ENCODE data around the gene MCF2.
"Not testable (repeated sequence)": the region's sequence is repeated elsewhere in the genome, so short reads cannot be mapped to it uniquely, and the experiment has no call there.

The MCF2 gene

DNA sequence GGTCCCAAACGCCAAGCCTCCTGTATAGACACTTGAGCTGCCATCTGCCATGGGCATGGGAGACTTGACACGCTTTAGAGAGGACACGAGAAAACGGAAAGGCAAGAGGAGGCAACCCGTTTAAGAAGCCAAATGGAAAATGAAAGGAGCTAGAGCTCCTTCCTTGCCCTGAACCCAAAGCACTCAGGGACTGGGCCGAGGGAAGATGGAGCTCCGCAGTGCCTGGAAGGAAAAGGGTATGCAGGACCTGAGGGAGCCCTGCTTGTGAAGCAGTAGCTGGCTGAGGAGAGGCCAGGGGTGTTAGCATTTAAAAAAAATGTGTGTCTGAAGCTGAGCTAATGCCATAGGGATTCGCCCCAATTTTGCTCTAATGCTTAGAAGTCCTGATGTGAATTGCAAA, 15.1 kb downstream of the MCF2 start:
- no peak overlapping the region for H3K9ac ChIP-seq (ENCODE audit: low read length)
- H3K9me3 ChIP-seq (ENCODE audit: control insufficient read depth, low read length) = no peaks in the 10 kb centered on the region
- no peaks in the 10 kb centered on the region for H3K36me3 ChIP-seq (ENCODE audit: control insufficient read depth, insufficient read depth, low read length)
- H3K27me3 ChIP-seq (ENCODE audit: control insufficient read depth, insufficient read depth, low read length) = peaks cover 12% of the 10 kb centered on the region
- H3K4me3 ChIP-seq (ENCODE audit: low read length) = no peak overlapping the region
- no peaks in the 10 kb centered on the region for H3K4me1 ChIP-seq (ENCODE audit: control insufficient read depth, insufficient read depth, low read length)

DNA sequence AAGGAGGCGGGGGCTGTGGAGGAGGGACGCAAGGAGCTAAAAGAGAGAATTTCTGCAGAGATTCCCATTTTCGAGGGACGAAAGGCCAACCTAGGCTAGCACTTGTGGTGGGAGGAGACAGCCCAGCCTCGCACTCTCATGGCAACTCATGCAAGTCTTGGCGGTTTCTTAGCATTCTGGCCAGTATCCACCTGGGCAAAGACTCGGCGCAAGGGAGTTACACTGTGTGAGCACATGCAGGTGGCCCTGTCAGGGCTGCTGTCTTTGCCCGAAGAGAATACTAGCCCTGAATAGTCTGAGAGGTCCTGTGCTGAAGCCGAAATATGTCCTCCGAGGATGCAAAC, 15.5 kb downstream of the MCF2 start:
- H3K4me3 ChIP-seq (ENCODE audit: low read length) = no peak overlapping the region
- H3K9ac ChIP-seq (ENCODE audit: low read length) = no peak overlapping the region
- H3K27me3 ChIP-seq (ENCODE audit: control insufficient read depth, insufficient read depth, low read length) = peaks cover 12% of the 10 kb centered on the region
- H3K9me3 ChIP-seq (ENCODE audit: control insufficient read depth, low read length) = no peaks in the 10 kb centered on the region
- H3K36me3 ChIP-seq (ENCODE audit: control insufficient read depth, insufficient read depth, low read length) = no peaks in the 10 kb centered on the region
- no peaks in the 10 kb centered on the region for H3K4me1 ChIP-seq (ENCODE audit: control insufficient read depth, insufficient read depth, low read length)

DNA sequence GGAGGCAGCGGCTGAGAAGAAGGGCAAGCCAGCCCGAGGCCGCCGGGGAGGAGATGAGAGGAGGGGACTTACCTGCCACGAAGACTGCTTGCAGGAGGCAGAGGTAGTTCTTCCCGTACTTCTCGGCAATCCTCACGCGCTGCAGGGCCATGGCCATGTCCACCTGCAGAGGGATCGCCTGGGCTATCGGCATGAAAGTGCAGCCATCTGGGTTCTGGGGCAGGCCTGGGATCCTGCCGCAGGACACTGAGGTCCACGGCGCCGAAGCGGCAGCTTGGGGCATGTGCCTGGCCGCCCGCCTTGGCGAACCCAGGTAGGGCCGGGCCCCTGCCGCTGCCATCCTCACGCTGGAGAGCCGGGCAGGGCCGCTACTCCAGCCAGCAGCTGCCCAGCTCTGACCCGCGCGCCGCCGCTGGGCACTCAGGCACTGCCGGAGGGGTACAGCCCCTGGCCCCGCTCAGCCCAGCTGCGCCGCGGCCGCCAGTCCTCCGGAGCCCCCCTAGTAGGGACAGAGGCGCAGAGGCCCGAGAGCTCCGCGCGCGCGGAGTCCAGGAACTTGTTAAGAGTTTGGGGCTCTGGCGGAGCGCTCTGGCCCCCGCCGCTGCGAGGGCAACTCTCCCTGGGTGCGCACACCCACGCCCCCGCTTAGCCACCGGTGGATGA, 16.0 kb downstream of the MCF2 start:
- Histone ChIP-seq H3K9me3 (ENCODE audit: control insufficient read depth, low read length) (no peaks in the 10 kb centered on the region), H3K4me3 (ENCODE audit: low read length) (no peak overlapping the region), H3K36me3 (ENCODE audit: control insufficient read depth, insufficient read depth, low read length) (no peaks in the 10 kb centered on the region), H3K27me3 (ENCODE audit: control insufficient read depth, insufficient read depth, low read length) (peaks cover 12% of the 10 kb centered on the region), H3K9ac (ENCODE audit: low read length) (no peak overlapping the region), H3K4me1 (ENCODE audit: control insufficient read depth, insufficient read depth, low read length) (no peaks in the 10 kb centered on the region)

DNA sequence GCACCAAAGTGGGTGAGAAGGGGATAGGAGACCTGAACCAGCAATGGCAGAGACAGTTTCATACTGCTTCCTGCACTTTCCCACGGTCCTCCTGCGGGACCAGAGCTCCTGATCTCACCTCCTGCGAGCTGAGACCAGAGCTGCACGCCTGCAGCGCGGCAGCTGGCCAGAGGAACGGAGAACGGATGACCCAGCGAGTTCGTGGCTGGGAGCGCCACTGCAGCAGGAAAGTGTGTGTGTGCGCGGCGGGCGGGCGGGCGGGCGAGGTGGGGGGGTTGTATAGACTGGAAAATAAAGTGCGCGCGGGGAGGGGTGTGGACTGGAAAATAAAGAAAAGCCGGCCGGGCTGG, 16.5 kb downstream of the MCF2 start:
- Histone ChIP-seq H3K4me1 (ENCODE audit: control insufficient read depth, insufficient read depth, low read length) (no peaks in the 10 kb centered on the region), H3K9ac (ENCODE audit: low read length) (no peak overlapping the region), H3K9me3 (ENCODE audit: control insufficient read depth, low read length) (no peaks in the 10 kb centered on the region), H3K36me3 (ENCODE audit: control insufficient read depth, insufficient read depth, low read length) (no peaks in the 10 kb centered on the region), H3K27me3 (ENCODE audit: control insufficient read depth, insufficient read depth, low read length) (peaks cover 12% of the 10 kb centered on the region), H3K4me3 (ENCODE audit: low read length) (no peak overlapping the region)

DNA sequence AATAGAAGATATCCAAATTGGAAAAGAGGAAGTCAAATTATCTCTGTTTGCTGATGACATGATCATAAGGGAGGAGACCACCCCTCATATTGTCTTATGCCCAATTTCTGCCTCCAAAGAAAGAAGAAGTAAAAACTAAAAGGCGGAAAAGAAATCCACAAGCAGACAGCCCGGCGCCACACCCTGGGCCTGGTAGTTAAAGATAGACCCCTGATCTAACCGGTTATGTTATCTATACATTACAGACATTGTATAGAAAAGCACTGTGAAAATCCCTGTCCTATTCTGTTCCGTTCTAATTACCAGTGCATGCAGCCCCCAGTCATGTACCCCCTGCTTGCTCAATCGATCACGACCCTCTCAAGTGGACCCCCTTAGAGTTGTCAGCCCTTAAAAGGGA, 22.8 kb downstream of the MCF2 start:
- H3K9me3 ChIP-seq (ENCODE audit: control insufficient read depth, low read length); H3K9ac ChIP-seq (ENCODE audit: low read length); H3K36me3 ChIP-seq (ENCODE audit: control insufficient read depth, insufficient read depth, low read length); H3K27me3 ChIP-seq (ENCODE audit: control insufficient read depth, insufficient read depth, low read length); H3K4me3 ChIP-seq (ENCODE audit: low read length); H3K4me1 ChIP-seq (ENCODE audit: control insufficient read depth, insufficient read depth, low read length): not testable (repeated sequence)

DNA sequence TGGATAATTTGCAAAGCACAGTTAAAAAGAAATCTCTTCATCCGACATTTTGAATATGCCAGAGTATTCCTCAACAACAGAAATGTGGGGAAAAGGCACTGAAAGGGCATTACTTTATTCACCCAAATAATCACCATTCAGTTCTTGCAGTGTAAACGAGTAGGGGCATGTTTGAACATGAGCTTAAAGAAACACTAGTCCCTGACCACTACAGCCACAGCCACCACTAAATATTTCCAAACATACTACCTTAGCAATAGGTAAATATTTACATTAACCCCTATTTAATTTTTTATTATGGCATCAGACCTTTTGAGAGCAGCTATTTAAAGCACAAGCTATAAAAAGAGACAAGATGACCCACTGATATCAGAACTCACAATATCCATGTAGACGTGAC, 27.6 kb downstream of the MCF2 start:
- Histone ChIP-seq H3K4me1 (ENCODE audit: control insufficient read depth, insufficient read depth, low read length) (no peaks in the 10 kb centered on the region), H3K27me3 (ENCODE audit: control insufficient read depth, insufficient read depth, low read length) (no peaks in the 10 kb centered on the region), H3K4me3 (ENCODE audit: low read length) (no peak overlapping the region), H3K36me3 (ENCODE audit: control insufficient read depth, insufficient read depth, low read length) (no peaks in the 10 kb centered on the region), H3K9me3 (ENCODE audit: control insufficient read depth, low read length) (no peaks in the 10 kb centered on the region), H3K9ac (ENCODE audit: low read length) (no peak overlapping the region)

DNA sequence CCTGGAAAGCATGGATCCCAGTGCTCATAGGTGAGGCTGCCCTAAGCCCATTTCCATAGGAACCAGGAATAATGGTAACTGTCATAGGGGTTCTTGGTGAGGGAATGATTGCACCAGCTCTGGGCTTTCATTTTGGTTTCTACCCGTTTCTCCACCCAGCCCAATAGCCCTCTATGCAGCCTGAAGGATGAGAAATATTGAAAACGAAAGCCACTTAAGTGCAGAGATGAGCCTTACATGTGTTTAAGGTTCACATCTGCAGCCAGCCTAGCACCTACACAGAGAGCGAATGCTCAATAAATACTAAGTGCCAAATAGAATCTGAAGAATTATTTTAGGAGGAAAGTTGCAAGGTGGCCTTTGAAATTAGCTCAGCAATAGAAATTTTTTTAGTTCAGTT, 60.4 kb downstream of the MCF2 start:
- H3K9ac ChIP-seq (ENCODE audit: low read length) = no peak overlapping the region
- no peak overlapping the region for H3K4me3 ChIP-seq (ENCODE audit: low read length)
- H3K4me1 ChIP-seq (ENCODE audit: control insufficient read depth, insufficient read depth, low read length) = no peaks in the 10 kb centered on the region
- H3K9me3 ChIP-seq (ENCODE audit: control insufficient read depth, low read length) = no peaks in the 10 kb centered on the region
- no peaks in the 10 kb centered on the region for H3K36me3 ChIP-seq (ENCODE audit: control insufficient read depth, insufficient read depth, low read length)
- no peaks in the 10 kb centered on the region for H3K27me3 ChIP-seq (ENCODE audit: control insufficient read depth, insufficient read depth, low read length)

DNA sequence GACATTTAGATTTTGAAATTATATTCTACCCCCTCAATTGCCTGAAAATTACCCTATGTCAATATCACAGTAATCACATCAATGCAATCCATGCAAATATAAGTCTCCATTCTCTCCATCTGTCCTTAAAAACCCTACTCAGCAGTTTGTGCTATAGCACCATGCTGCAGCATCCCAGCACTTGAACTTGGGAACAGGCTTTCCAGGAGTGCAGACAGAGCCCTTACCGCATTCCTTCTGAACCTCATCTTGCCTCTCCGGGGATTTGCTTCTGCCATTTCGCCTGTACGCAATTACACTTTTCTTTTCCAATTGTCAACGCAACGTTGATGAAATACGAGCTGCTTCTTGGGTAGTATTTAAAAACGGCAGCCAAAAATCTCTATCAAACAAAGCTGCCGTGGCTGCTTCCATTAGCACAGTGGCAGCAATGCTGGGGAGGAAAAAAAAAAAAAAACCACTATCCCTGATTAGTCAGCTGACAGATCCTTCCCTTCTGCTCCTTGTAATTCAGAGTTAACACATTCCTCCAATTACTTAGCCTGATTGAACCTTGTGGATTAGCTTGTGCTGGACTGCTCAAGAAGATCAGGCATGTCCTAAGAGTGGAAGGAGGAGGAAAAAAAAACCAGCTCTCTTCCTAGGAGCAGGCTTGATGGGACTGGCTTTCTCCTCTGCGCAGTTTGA, 65.6 kb downstream of the MCF2 start:
- Histone ChIP-seq H3K9me3 (ENCODE audit: control insufficient read depth, low read length) (no peaks in the 10 kb centered on the region), H3K4me3 (ENCODE audit: low read length) (no peak overlapping the region), H3K4me1 (ENCODE audit: control insufficient read depth, insufficient read depth, low read length) (no peaks in the 10 kb centered on the region), H3K9ac (ENCODE audit: low read length) (no peak overlapping the region), H3K36me3 (ENCODE audit: control insufficient read depth, insufficient read depth, low read length) (no peaks in the 10 kb centered on the region), H3K27me3 (ENCODE audit: control insufficient read depth, insufficient read depth, low read length) (no peaks in the 10 kb centered on the region)

DNA sequence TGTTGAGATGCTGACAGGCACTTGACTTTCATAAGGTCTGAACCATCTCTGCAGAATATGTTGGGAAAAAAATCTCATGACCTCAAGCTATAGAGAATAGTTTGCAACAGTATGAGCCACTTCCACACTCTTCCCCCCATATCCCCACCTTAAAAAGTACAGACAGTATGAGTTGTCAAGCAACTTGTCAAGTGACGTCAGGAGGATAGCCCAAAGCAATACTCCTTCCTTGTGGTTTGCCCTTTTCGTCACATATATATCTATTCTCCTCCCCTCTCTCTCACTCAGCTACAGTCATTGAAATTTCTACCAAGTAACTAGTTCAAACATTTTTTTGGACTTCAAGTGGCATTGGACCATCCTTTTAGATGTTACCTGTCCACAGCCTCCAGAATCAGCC, 67.7 kb downstream of the MCF2 start:
- no peak overlapping the region for H3K4me3 ChIP-seq (ENCODE audit: low read length)
- no peaks in the 10 kb centered on the region for H3K36me3 ChIP-seq (ENCODE audit: control insufficient read depth, insufficient read depth, low read length)
- no peaks in the 10 kb centered on the region for H3K4me1 ChIP-seq (ENCODE audit: control insufficient read depth, insufficient read depth, low read length)
- no peaks in the 10 kb centered on the region for H3K27me3 ChIP-seq (ENCODE audit: control insufficient read depth, insufficient read depth, low read length)
- H3K9ac ChIP-seq (ENCODE audit: low read length) = no peak overlapping the region
- no peaks in the 10 kb centered on the region for H3K9me3 ChIP-seq (ENCODE audit: control insufficient read depth, low read length)

DNA sequence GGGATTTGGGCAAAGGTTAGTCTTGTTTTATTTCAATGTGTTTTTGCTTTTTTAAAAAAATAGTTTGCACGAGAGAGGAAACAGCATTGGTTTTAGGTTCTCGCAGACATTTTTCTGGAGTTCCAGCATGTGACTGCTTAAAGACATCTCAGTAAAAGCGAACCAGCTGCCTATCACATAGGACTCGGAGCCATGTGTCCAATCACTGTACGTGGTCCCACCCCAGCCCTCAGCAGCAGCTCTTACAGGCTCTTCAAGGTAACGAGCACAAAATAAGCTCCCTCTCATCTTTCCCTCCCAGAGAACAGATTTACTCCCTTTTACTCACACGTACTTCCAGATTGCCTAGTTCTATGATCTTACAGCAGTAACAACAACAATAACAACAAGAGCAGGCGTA, 68.7 kb downstream of the MCF2 start:
- no peak overlapping the region for H3K4me3 ChIP-seq (ENCODE audit: low read length)

DNA sequence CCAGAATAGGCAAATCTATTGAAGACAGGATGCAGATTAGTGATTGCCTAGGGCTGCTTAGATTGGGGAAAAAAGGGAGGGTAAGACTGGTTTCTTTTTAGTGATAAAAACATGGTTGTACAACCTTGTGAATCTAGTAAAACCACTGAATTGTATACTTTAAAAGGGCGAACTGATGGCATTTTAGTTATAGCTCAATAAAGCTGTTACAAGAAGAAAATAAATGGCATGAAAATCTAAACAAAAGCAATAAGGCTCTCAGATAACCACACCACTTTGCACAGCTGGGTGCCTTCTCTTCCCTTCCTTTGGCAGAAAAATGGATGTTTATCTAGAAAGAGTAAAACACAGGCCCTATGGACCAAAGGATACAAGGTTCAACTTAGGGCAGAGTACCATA, 107.9 kb downstream of the MCF2 start:
- H3K9ac ChIP-seq (ENCODE audit: low read length) = no peak overlapping the region
- H3K9me3 ChIP-seq (ENCODE audit: control insufficient read depth, low read length) = no peaks in the 10 kb centered on the region
- H3K36me3 ChIP-seq (ENCODE audit: control insufficient read depth, insufficient read depth, low read length) = no peaks in the 10 kb centered on the region
- H3K4me1 ChIP-seq (ENCODE audit: control insufficient read depth, insufficient read depth, low read length) = no peaks in the 10 kb centered on the region
- no peak overlapping the region for H3K4me3 ChIP-seq (ENCODE audit: low read length)
- H3K27me3 ChIP-seq (ENCODE audit: control insufficient read depth, insufficient read depth, low read length) = no peaks in the 10 kb centered on the region

More for the DNA sequence above, 68.7 kb downstream of the MCF2 start:
- Histone ChIP-seq H3K4me1 (ENCODE audit: control insufficient read depth, insufficient read depth, low read length) (no peaks in the 10 kb centered on the region), H3K27me3 (ENCODE audit: control insufficient read depth, insufficient read depth, low read length) (no peaks in the 10 kb centered on the region), H3K36me3 (ENCODE audit: control insufficient read depth, insufficient read depth, low read length) (no peaks in the 10 kb centered on the region), H3K9ac (ENCODE audit: low read length) (no peak overlapping the region), H3K9me3 (ENCODE audit: control insufficient read depth, low read length) (no peaks in the 10 kb centered on the region)

DNA sequence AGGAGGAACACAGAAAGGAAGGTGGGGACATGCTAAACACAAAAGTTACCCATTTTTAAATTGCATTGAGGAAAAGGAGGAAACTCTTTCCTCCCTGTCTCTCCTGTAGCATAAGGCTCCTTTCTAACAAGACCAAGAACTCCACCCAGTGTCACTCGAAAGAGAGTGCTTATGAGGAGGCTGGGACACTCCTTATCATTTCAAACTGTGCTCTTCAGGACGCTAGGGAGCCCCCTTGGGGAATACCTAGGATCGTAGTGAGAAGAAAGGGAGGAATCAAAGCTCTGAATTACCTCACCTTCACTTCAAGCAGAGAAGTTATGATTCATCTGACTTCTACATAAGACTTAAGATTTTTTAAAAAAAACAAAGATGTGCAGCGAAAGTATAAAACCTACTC, 111.9 kb downstream of the MCF2 start:
- Histone ChIP-seq H3K27me3 (ENCODE audit: control insufficient read depth, insufficient read depth, low read length) (no peaks in the 10 kb centered on the region), H3K4me1 (ENCODE audit: control insufficient read depth, insufficient read depth, low read length) (no peaks in the 10 kb centered on the region), H3K36me3 (ENCODE audit: control insufficient read depth, insufficient read depth, low read length) (no peaks in the 10 kb centered on the region), H3K9me3 (ENCODE audit: control insufficient read depth, low read length) (no peaks in the 10 kb centered on the region), H3K9ac (ENCODE audit: low read length) (no peak overlapping the region), H3K4me3 (ENCODE audit: low read length) (no peak overlapping the region)

DNA sequence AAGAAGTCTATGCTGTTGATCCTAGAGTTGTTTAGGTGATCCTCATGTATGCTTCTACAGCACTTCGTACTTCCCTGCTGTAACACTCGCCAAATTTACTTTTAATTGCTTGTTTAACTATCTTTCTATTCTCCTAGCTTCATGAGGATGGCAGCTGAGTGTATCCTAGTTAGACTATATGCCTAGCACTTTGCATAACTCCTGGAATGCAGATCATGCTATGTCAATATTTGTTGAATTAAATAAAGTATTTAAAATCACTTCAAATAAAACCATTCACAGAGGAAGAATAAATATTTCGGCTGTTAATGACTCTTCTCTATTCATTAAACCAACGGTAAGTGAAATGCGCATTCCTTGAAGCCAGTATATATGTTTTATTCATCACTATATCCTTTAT, 122.4 kb downstream of the MCF2 start:
- no peak overlapping the region for H3K4me3 ChIP-seq (ENCODE audit: low read length)
- H3K27me3 ChIP-seq (ENCODE audit: control insufficient read depth, insufficient read depth, low read length) = no peaks in the 10 kb centered on the region
- H3K36me3 ChIP-seq (ENCODE audit: control insufficient read depth, insufficient read depth, low read length) = no peaks in the 10 kb centered on the region
- H3K9ac ChIP-seq (ENCODE audit: low read length) = no peak overlapping the region
- no peaks in the 10 kb centered on the region for H3K4me1 ChIP-seq (ENCODE audit: control insufficient read depth, insufficient read depth, low read length)
- no peaks in the 10 kb centered on the region for H3K9me3 ChIP-seq (ENCODE audit: control insufficient read depth, low read length)

Data from mucosa of stomach (tissue), 1 donor.